GM18909 (cell line): ENCODE results near the gene CFAP57.

Experiments used
- ATAC-seq: cut with Tn5 transposase; IDR thresholded peaks from one replicate; pipeline ENCODE4 v1.9.1; 2021; ENCODE audit warnings: mild to moderate bottlenecking; ENCODE audit not compliant: unreplicated experiment, poor library complexity

Gene CFAP57

DNA sequence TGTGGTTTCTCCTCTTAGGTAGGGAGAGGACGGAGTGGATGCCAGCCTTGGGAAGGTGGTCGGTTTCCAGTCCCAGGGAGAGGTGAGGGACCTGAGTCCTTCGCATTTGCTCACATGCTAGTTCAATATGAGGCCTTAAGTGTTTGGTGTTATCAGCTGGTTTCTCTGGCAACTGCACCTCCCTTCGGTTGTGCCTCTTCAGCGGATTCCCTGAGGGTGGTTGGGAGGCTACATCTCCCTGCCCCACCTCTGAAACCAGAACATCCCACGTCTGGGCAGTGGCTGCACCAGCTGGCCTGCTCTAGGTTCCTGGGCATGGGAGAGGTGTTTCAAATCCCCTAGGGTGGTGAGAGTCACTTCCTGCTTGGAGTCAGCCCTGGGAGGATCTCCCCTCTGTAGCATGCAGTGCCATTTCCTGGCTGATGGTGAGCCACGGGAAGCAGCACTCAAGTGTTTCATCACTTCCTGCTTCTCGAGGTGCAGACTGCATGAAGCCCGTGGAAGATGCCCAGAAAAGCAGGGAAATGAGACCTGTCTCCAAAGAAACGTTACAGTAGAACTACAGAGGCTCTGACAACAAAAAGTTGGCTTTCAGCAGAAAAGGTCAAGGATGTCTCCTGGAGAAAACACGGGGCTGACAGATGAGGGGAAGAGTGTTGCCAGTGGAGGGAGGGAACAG lies 102.1 kb downstream of the CFAP57 start:
- ATAC-seq = no peak

GRCh38 chr1:43274804-43275180 lies 102.7 kb downstream of the CFAP57 start:
- no peak for ATAC-seq

DNA sequence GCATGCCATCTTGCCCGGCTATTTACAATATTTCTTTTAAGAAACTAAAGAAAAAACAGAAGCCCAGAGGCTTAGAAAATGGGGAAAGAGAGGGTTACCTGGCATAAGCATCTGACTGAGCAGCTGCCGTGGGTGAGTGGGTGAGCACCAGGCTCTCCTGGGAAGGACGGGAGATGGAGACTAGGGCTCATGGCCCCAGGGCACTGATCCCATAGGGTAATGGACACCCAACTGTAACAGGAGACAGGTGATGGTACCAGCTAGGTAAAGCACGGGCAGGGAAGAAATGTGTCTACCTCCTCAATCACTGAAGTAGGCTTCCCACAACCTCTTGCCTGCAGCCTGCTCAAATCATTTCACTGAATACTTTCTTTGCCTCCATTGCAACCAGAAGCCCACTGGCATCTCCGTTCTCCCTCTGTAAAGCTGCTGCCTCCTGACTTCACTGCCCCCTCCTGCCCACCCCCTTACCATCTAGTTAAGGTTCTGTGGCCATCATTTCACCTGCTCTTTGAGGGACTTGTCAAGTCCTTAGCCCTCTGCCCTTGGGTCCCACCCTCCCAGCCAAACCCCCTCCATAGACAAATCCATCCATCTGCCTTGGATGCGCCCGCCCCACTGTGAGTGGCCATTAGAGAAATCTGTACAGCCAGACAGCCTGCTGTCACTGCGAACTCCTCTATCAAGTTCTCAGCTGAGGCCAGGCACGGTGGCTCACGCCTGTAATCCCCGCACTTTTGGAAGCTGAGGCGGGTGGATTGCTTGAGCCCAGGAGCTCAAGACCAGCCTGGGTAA lies 103.9 kb downstream of the CFAP57 start:
- ATAC-seq = no peak

GRCh38 chr1:43276673-43277072 lies 104.5 kb downstream of the CFAP57 start:
- no peak for ATAC-seq

GRCh38 chr1:43277116-43277876 lies 105.2 kb downstream of the CFAP57 start:
- ATAC-seq = no peak

DNA sequence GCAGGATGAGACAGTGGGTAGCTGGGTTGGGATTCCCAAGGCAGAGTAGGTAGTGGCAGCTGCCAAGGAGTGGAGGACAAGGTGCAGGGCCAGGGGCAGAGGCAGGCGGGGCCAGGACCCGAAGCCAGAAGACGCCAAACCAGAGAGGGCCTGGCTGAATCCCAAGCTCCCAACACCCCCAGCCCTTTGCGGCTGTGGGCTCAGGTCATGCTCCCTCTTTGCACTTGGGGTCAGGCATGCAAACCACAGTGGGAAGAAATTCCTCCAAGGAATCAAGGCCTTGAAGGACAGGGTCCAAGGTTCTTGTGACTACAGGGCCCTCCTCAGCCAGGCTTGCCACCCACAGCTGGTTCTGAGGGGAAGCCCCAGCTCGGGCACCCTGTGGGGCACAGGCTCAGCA lies 107.0 kb downstream of the CFAP57 start:
- no peak for ATAC-seq

DNA sequence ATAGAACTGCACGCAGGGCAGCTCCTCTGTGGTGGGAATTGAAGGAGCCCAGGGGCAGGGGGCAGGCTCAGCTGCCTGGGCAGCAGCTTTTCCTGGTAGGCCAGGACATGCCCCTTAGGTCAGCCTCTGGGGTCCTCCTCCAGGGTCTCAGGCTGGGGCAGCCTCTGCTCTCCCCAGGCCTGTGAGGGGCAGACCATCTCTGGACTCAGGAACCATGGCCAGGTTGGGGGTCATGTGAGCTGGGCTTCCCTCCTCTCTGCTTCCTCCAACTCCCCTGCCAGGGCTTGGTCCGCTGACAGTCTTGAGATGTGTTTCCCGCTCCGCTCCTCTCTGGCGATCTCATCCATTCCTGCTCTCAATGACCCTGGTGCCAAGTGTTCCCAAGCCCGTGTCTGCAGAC lies 107.5 kb downstream of the CFAP57 start:
- ATAC-seq = no peak

GRCh38 chr1:43280692-43281091 lies 108.6 kb downstream of the CFAP57 start:
- no peak for ATAC-seq

DNA sequence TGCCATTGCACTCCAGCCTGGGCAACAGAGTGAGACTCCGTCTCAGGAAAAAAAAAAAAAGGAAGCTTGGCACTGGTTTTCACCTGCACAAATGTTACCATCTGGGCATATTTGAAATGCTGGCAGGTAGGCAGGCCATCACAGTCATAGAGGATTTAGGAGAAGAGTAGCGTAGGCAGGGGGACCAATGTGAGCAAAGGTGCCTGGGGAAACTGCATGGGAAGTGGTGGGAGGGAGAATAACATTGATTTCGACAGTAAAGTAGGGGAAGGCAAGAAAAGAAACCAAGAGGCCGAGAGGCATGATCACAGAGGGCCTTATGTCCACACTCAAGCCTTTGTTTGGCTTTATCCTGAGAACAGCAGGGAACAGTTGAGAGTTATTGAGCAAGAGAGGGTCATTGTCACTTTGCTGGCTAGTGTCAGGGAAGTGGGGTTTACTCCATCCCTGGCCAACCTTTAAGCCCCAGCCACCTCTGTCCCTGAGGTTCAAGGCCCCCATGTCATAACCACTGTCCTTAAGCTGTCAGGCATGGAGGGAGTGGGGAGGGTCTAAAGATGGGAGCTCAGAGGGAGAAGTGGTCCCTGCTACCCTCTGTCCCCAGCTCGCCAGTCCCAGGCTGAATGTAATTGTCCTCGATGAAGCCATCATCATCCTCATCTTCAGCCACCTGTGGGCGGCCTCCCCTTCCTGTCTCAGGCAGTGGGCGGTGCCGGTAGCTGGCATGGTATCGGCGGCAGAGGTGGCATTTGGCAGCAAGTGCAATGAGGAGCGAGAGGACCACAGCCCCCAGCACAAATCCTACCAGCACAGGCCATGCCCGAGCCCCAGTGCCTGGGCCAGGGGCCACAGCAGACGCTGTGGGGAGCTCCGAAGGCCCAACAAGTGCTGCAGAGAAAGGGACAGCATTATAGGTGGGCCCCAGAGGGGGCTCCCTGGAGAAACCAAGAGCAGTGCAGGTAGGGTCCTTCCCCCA lies 110.4 kb downstream of the CFAP57 start:
- no peak for ATAC-seq

DNA sequence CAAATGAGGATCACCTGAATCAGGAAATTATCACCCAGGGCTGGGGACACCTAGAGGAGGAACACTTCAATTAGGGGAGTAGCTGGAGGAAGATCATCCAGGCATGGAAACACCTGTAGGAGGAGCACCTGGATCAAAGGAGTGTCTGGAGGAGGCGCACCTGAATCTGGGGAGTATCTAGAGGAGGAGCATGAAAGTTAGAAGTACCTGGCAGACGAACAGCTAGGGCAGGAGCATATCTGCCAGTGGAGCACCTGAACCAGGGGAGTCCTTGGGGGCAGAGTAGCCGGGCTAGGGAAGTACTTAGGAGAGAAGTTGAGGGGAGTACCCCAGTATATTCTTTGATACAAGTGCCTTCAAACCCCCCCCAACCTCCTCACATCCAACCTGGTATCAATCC lies 111.9 kb downstream of the CFAP57 start:
- no peak for ATAC-seq

GRCh38 chr1:43284546-43285110 lies 112.5 kb downstream of the CFAP57 start:
- ATAC-seq = no peak

- ATAC-seq = no peak
Observed at GRCh38 chr1:43285269-43285990, 113.3 kb downstream of the CFAP57 start, which contains the start of gene C1orf210. TSS of gene C1orf210 (minus strand) at chr1:43285581. CDS start at chr1:43283270, 2,311 bp downstream.

DNA sequence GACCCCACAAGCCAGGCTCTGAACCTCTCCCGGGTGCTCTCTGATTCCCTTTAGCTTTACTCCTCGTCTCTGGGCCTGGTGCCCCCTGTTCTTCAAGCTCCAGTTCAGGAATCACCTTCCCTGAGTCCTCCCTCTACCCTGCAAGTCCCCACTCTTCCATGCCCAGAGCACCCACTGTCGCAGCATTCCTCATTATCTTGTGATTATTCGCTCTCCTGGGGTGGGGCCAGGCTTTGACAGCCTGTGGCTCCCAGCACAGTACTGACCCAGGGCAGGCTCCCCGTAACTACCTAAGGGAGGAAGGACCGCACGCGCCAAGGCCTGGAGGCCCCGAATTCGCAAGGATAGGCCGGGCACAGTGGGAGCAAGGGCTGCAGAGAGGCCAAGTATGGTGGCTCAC lies 114.0 kb downstream of the CFAP57 start:
- no peak for ATAC-seq

GRCh38 chr1:43286533-43286932 lies 114.4 kb downstream of the CFAP57 start:
- no peak for ATAC-seq

DNA sequence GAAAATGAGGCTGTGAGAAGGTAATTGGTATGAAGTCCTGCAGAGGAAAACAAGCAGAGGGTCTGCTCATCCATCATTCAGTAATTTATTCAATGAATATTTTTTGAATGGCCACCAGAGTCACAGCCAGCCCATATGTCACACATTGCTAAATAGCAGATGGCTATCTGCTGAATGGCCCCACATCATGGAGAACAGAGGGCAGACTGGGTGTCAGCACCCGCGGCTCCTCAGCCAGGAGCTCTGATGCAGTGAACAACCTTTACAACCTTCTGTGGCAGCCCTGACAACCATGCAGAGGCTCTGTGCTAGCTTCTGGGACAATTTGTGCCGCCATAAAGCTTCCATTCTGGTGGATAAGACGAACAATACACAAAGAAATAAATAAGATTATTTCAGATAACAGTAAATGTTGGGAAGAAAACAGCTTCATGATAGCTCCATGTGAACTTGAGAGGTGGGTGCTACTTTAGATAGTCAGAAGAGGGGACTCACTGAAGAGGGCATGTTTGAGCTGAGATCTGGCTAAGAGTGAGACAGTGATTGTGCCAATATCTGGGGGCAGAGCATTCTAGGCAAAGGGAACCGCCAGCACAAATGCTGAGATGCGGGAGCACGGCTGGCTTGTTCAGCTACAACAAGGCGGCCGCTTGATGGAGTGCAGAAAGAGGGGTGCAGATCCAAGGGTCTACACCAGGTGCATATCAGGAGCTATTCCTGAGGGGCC lies 116.1 kb downstream of the CFAP57 start:
- ATAC-seq = no peak

- ATAC-seq = no peak
Observed at GRCh38 chr1:43288785-43289706, 116.9 kb downstream of the CFAP57 start.

GRCh38 chr1:43292216-43292615 lies 120.1 kb downstream of the CFAP57 start:
- ATAC-seq = no peak
